ENCODE data around the gene EPHB4. TPM values are rescaled to one million over a fixed set of nuclear protein-coding genes. Genes with fewer than 3 reads are reported as not detected.

Gene EPHB4
- total RNA-seq, 1 donor from 2014 or later = 20.3 TPM

DNA sequence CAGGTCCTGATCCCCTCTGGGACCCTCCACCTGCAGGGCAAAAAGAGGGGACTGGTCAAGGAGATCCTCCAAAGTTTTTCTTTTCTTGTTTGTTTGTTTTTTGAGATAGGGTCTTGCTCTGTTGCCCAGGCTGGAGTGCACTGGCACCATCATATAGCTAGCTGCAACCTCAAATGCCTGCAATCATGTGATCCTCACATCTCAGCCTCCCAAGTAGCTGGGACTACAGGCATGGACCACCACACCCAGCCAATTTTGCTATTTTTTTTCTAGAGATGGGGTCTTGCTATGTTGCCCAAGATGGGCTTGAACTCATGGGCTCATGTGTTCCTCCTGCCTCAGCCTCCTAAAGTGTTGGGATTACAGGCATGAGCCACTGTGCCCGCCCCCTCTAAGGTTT lies 41.0 kb downstream of the EPHB4 start:
- H3K27me3 ChIP-seq (ENCODE audit: low read depth) = peaks cover 87% of the 10 kb centered on the region
- TF ChIP-seq, protein P1, sequence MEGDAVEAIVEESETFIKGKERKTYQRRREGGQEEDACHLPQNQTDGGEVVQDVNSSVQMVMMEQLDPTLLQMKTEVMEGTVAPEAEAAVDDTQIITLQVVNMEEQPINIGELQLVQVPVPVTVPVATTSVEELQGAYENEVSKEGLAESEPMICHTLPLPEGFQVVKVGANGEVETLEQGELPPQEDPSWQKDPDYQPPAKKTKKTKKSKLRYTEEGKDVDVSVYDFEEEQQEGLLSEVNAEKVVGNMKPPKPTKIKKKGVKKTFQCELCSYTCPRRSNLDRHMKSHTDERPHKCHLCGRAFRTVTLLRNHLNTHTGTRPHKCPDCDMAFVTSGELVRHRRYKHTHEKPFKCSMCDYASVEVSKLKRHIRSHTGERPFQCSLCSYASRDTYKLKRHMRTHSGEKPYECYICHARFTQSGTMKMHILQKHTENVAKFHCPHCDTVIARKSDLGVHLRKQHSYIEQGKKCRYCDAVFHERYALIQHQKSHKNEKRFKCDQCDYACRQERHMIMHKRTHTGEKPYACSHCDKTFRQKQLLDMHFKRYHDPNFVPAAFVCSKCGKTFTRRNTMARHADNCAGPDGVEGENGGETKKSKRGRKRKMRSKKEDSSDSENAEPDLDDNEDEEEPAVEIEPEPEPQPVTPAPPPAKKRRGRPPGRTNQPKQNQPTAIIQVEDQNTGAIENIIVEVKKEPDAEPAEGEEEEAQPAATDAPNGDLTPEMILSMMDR (IDR thresholded peaks at IDR 0.05; ENCODE audit: borderline replicate concordance) = no peak
- H3K27ac ChIP-seq (replicated peaks) = no peak overlapping the region
- no peak overlapping the region for H3K4me3 ChIP-seq
- no peak for DNase-seq
- H3K4me1 ChIP-seq = no peaks in the 10 kb centered on the region
- no peaks in the 10 kb centered on the region for H3K36me3 ChIP-seq
- intact Hi-C loops (cut with micrococcal nuclease) = no loop called here
- H3K9me3 ChIP-seq (replicated peaks) = peaks cover 23% of the 10 kb centered on the region

DNA sequence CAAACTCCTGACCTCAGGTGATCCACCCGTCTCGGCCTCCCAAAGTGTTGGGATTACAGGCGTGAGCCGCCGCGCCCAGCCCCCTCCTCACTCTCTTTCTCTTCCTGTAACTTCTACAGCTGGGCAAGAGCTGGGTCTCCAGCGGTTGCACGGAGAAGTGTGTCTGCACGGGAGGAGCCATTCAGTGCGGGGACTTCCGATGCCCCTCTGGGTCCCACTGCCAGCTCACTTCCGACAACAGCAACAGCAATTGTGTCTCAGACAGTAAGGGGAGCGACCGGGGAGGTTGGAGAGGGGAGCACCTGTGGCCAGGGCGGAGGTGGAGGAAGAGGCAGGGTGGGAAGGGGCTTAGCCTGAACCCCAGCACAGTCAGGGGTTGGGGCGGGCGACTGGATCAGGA lies 41.4 kb downstream of the EPHB4 start:
- no peak overlapping the region for H3K4me3 ChIP-seq
- no peaks in the 10 kb centered on the region for H3K4me1 ChIP-seq
- H3K27ac ChIP-seq (replicated peaks) = no peak overlapping the region
- intact Hi-C loops (cut with micrococcal nuclease) = no loop called here
- peaks cover 87% of the 10 kb centered on the region for H3K27me3 ChIP-seq (ENCODE audit: low read depth)
- TF ChIP-seq, protein P1 (IDR thresholded peaks at IDR 0.05; ENCODE audit: borderline replicate concordance) = no peak
- DNase-seq = no peak
- H3K36me3 ChIP-seq = no peaks in the 10 kb centered on the region
- peaks cover 23% of the 10 kb centered on the region for H3K9me3 ChIP-seq (replicated peaks)

DNA sequence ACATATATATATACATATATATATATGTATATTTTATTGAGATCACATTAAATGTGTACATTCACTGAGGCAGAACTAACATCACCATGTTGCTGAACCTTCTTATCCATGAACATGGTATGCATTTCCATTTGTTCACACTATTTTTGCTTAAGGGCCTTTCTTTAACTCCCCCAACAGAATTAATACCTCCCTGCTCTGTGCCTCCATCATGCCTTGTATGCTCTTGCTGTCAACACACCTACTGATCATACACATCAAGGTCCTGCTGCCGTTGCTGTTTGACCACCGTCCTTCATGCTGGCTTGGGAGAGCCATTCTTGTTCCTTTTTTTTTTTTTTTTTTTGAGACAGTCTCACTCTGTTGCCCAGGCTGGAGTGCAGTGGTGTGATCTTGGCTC lies 43.5 kb downstream of the EPHB4 start:
- H3K36me3 ChIP-seq = no peaks in the 10 kb centered on the region
- no peak overlapping the region for H3K27ac ChIP-seq (replicated peaks)
- H3K27me3 ChIP-seq (ENCODE audit: low read depth) = peaks cover 90% of the 10 kb centered on the region
- intact Hi-C loops (cut with micrococcal nuclease) = no loop called here
- H3K9me3 ChIP-seq (replicated peaks) = peaks cover 23% of the 10 kb centered on the region
- H3K4me3 ChIP-seq = no peak overlapping the region
- TF ChIP-seq, protein P1 (IDR thresholded peaks at IDR 0.05; ENCODE audit: borderline replicate concordance) = no peak
- H3K4me1 ChIP-seq = no peaks in the 10 kb centered on the region
- DNase-seq = no peak

DNA sequence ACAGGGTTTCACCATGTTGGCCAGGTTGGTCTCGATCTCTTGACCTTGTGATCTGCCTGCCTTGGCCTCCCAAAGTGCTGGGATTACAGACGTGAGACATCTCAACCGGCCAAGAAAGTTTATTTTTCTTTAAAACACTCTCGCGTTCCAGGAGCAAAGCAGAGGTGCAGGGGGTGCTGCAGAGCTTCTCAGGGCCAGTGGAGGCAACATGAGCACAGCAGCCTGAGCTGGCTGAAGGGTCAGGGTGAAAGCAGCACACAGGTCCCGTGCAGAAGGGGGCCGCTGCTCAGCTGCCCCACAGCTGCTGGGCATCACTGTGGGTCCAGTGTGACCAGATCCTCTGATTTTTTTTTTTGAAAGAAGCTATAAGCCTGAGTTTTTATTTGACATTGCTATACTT lies 46.1 kb downstream of the EPHB4 start:
- Histone ChIP-seq H3K9me3 (replicated peaks) (peaks cover 23% of the 10 kb centered on the region), H3K4me1 (no peaks in the 10 kb centered on the region), H3K4me3 (no peak overlapping the region), H3K27me3 (ENCODE audit: low read depth) (peaks cover 88% of the 10 kb centered on the region), H3K36me3 (no peaks in the 10 kb centered on the region), H3K27ac (replicated peaks) (no peak overlapping the region)
- DNase-seq = no peak
- intact Hi-C loops (cut with micrococcal nuclease) = no loop called here
- TF ChIP-seq, protein P1 (IDR thresholded peaks at IDR 0.05; ENCODE audit: borderline replicate concordance) = no peak

DNA sequence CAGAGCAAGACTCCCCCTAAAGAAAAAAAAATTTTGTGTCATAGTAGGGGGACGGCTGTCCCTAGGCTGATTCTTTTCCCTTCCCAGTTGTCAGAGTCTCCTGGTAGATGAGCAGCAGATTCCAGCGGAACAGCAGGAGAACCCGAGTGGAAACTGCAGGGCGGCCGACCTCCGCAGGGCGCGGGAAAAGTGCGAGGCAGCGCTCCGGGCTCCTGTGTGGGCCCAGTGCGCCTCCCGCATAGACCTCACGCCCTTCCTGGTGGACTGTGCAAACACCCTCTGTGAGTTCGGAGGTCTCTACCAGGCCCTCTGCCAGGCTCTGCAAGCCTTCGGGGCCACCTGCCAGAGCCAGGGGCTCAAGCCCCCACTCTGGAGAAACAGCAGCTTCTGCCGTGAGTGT lies 48.0 kb downstream of the EPHB4 start:
- H3K4me3 ChIP-seq = no peak overlapping the region
- TF ChIP-seq, protein P1 (IDR thresholded peaks at IDR 0.05; ENCODE audit: borderline replicate concordance) = no peak
- H3K9me3 ChIP-seq (replicated peaks) = peaks cover 18% of the 10 kb centered on the region
- DNase-seq = no peak
- no peaks in the 10 kb centered on the region for H3K4me1 ChIP-seq
- H3K27ac ChIP-seq (replicated peaks) = no peak overlapping the region
- no peaks in the 10 kb centered on the region for H3K36me3 ChIP-seq
- peaks cover 88% of the 10 kb centered on the region for H3K27me3 ChIP-seq (ENCODE audit: low read depth)
- intact Hi-C loops (cut with micrococcal nuclease) = no loop called here
